Thyroid gland (tissue), 4 donors: ENCODE measurements around the gene HOXB2. TPM values are rescaled to one million over a fixed set of nuclear protein-coding genes. Genes with fewer than 3 reads are reported as not detected.

ENCODE experiments used
- DNase-seq, 2 donors: peaks; one replicate each; pipeline ENCODE4 v3.0.0-alpha.2; 2019
- H3K27ac ChIP-seq, 3 donors: fragments of 200-600 bp; sonication (generic); 1 replicate in 2 of 3; 2 replicates in 1 of 3; pipeline ENCODE4 v1.5.1; 2016 to 2019; ENCODE audit warnings: mild to moderate bottlenecking in 1 of 3, moderate library complexity in 1 of 3
- H3K27me3 ChIP-seq: fragments of 200-600 bp; sonication (generic); one replicate; pipeline ENCODE4 v1.5.1; 2019
- H3K36me3 ChIP-seq, 2 donors: fragments of 200-600 bp; sonication (generic); one replicate each; pipeline ENCODE4 v1.5.1; 2016 to 2019
- H3K4me1 ChIP-seq, 2 donors: fragments of 200-600 bp; sonication (generic); one replicate each; pipeline ENCODE4 v1.5.1; 2017 to 2019
- H3K4me3 ChIP-seq, 3 donors: fragments of 200-600 bp; sonication (generic); replicated peaks in 1 of 3; 1 replicate in 2 of 3; 2 replicates in 1 of 3; pipeline ENCODE4 v1.5.1; 2016; ENCODE audit warnings: mild to moderate bottlenecking in 1 of 3
- H3K9me3 ChIP-seq: fragments of 200-600 bp; sonication (generic); one replicate; pipeline ENCODE4 v1.5.1; 2017
- POLR2A ChIP-seq, 2 donors: fragments of 450-650 bp; IDR thresholded peaks; one replicate each; pipeline ENCODE4 v1.6.1; 2017; ENCODE audit warnings: antibody characterized with exemption in 2 of 2, mild to moderate bottlenecking in 2 of 2, moderate library complexity in 1 of 2
- WGBS, 2 donors: methylation state at CpG; one replicate each; pipeline ENCODE4 v1.1.5; 2017; 5-methylcytosine and 5-hydroxymethylcytosine counted together
- intact Hi-C: fragments of 100-400 bp; cut with DNase I; formaldehyde crosslinking; loops from one replicate; pipeline ENCODE4 v1.15.1; 2023
- total RNA-seq, 4 donors: library from RNA; depleted of rRNA; stranded (reverse); fragments of >200 nt; gene quantifications; one replicate each; pipeline ENCODE4 v1.2.3, GENCODE V29; 2016
- TF ChIP-seq, protein P1 (sequence below), 6 experiments: fragments of 200-600 bp in 3 of 6; fragments of 450-650 bp in 3 of 6; sonication (generic) in 3 of 6; IDR thresholded peaks; one replicate each; pipeline ENCODE4 v1.5.1; 2016 to 2019; ENCODE audit warnings: antibody characterized with exemption in 6 of 6, mild to moderate bottlenecking in 2 of 6, inconsistent platforms in 1 of 6, moderate library complexity in 1 of 6

The HOXB2 gene
- total RNA-seq, 4 donors from 2014 or later, result 2.6 to 9.4 (median 5.2) TPM

DNA sequence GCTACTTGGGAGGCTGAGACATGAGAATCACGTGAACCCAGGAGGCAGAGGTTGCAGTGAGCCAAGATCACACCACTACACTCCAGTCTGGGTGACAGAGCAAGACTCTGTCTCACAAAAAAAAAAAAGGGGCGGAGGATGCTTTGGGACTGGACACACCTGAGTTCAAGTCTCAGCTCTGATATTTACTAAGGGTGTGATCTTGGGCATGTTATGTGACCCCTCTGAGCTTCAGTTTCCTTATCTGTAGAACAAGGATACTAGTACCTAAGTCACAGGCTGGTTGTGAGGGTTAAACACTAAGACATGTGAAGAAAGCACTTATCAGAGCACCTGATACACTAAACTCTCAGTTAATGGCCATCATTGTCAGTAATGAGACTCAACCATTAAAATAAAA, 40.0 kb downstream of the HOXB2 start:
- no peak for TF ChIP-seq POLR2A (IDR thresholded peaks at IDR 0.05)
- TF ChIP-seq, protein P1, sequence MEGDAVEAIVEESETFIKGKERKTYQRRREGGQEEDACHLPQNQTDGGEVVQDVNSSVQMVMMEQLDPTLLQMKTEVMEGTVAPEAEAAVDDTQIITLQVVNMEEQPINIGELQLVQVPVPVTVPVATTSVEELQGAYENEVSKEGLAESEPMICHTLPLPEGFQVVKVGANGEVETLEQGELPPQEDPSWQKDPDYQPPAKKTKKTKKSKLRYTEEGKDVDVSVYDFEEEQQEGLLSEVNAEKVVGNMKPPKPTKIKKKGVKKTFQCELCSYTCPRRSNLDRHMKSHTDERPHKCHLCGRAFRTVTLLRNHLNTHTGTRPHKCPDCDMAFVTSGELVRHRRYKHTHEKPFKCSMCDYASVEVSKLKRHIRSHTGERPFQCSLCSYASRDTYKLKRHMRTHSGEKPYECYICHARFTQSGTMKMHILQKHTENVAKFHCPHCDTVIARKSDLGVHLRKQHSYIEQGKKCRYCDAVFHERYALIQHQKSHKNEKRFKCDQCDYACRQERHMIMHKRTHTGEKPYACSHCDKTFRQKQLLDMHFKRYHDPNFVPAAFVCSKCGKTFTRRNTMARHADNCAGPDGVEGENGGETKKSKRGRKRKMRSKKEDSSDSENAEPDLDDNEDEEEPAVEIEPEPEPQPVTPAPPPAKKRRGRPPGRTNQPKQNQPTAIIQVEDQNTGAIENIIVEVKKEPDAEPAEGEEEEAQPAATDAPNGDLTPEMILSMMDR (IDR thresholded peaks at IDR 0.05), result no peak
- WGBS, 2 donors, result 82 to 100% methylated on average over 2 of the region's 2 CpGs
- H3K27ac ChIP-seq, result no peak overlapping the region
- intact Hi-C loops, result no loop called here
- H3K9me3 ChIP-seq, result no peaks in the 10 kb centered on the region
- H3K36me3 ChIP-seq, result no peaks in the 10 kb centered on the region
- H3K4me3 ChIP-seq, result no peak overlapping the region
- no peaks in the 10 kb centered on the region for H3K27me3 ChIP-seq
- no peaks in the 10 kb centered on the region for H3K4me1 ChIP-seq
- no peak for DNase-seq

DNA sequence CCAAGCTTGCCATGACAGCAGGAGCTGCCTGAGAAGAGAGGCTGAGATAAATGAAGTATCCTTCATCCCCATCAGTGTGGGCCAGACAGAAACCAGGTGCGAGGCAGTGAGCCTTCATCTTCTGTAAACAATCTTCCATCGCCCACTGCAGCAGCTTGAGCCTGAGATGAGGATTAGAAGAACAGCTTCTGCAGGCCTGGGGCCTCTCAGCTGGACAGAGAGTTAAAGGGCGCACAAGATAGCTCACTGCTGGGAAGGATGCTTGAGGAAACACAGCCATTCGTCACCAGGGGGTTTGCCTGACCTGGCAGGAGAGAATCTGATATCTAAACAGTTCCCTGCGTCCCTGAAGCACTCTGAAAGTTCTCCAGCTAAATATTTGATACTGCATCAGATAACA, 41.2 kb downstream of the HOXB2 start:
- no peak for DNase-seq
- WGBS, 2 donors, result 70 to 77% methylated on average over 5 of the region's 5 CpGs
- TF ChIP-seq, protein P1 (IDR thresholded peaks at IDR 0.05), result no peak
- TF ChIP-seq POLR2A (IDR thresholded peaks at IDR 0.05), result no peak

GRCh38 chr17:48502901-48503300, 42.0 kb downstream of the HOXB2 start:
- intact Hi-C loops, result no loop called here
- Histone ChIP-seq H3K27ac (no peak overlapping the region), H3K9me3 (no peaks in the 10 kb centered on the region), H3K36me3 (no peaks in the 10 kb centered on the region), H3K4me3 (no peak overlapping the region), H3K27me3 (no peaks in the 10 kb centered on the region), H3K4me1 (no peaks in the 10 kb centered on the region)
- 69 to 86% methylated on average over 4 of the region's 4 CpGs for WGBS, 2 donors
- DNase-seq, result no peak
- TF ChIP-seq POLR2A (IDR thresholded peaks at IDR 0.05), result no peak
- TF ChIP-seq, protein P1 (IDR thresholded peaks at IDR 0.05), result no peak

More for the DNA sequence above, 41.2 kb downstream of the HOXB2 start:
- no peaks in the 10 kb centered on the region for H3K36me3 ChIP-seq
- intact Hi-C loops, result no loop called here
- H3K4me3 ChIP-seq, result no peak overlapping the region
- H3K9me3 ChIP-seq, result no peaks in the 10 kb centered on the region
- H3K4me1 ChIP-seq, result no peaks in the 10 kb centered on the region
- no peaks in the 10 kb centered on the region for H3K27me3 ChIP-seq
- no peak overlapping the region for H3K27ac ChIP-seq

DNA sequence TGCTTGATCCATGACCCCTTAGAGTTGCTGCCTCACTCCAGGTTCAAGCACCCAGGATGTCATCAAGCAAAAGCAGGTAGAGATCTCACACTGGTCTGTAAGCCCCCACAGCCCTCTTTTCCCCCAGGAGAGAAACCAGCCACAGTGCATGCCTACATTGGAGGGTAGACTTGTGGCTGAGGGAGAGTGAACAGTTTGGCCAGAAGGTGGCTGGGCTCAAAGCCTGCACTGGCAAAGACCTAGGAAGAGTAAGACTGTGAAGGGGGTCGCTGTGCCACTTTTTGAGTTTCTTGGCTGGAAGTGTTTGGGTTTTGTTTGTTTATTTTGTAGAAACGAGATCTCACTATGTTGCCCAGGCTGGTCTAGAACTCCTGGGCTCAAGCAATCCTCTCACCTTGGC, 42.6 kb downstream of the HOXB2 start:
- Histone ChIP-seq H3K36me3 (no peaks in the 10 kb centered on the region), H3K27me3 (no peaks in the 10 kb centered on the region), H3K27ac (no peak overlapping the region), H3K4me1 (no peaks in the 10 kb centered on the region), H3K4me3 (no peak overlapping the region), H3K9me3 (no peaks in the 10 kb centered on the region)
- TF ChIP-seq, protein P1 (IDR thresholded peaks at IDR 0.05), result no peak
- TF ChIP-seq POLR2A (IDR thresholded peaks at IDR 0.05), result no peak
- DNase-seq, result no peak
- intact Hi-C loops, result no loop called here
- WGBS, 2 donors, result 66 to 85% methylated on average over 2 of the region's 2 CpGs

DNA sequence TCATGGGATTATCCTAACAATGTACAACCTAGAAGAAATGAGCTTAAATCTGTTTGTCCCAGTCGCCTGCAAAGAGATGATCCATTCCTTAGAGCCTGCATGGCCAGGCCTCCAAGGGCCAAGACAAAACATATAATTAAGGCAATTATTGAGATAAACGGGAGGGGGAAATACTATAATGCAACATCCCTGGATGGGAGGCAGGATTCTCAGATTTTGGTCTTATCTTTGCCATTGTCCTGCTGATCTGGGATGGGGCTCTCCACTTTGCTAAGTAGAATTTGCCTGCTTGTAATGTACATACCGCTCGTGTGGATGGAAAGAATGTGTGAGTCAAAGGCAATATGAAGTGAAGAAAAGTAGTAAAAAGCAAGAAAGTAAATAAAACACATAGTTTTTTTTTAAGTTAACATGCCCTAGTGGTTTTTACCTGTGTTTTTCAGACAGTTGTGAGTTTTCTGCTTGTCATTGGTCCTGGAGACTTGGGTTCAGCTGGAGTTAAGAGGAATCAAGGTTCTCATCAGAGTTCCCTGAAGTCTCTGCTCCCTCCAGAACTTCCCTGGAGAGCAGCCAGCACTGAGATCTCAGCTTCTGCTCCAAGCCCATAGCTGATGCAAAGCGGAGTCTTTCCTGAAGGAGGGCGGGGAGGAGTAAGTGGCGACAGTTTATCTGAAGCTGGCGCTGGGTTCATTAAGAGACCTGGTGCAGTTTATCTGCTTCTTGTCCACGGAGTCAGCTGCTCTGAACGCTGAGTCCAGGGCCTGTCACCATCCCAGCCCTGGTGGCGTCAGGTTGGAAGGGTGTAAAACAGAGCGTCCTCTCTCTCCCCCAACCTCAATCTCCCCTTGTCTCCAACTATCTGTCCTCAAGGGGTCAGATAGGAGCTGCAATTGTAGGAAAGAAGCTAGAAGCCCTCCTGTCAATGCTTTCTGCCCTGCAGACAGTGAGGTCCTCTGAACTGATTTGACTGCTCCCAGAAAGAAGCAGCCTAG, 44.2 kb downstream of the HOXB2 start:
- DNase-seq, result no peak
- Histone ChIP-seq H3K4me3 (no peak overlapping the region), H3K4me1 (no peaks in the 10 kb centered on the region), H3K27me3 (no peaks in the 10 kb centered on the region), H3K36me3 (no peaks in the 10 kb centered on the region), H3K9me3 (no peaks in the 10 kb centered on the region), H3K27ac (no peak overlapping the region)
- intact Hi-C loops, result no loop called here
- 63 to 72% methylated on average over 12 of the region's 12 CpGs for WGBS, 2 donors
- no peak for TF ChIP-seq POLR2A (IDR thresholded peaks at IDR 0.05)
- TF ChIP-seq, protein P1 (IDR thresholded peaks at IDR 0.05), result no peak
